ENCODE measurements around the gene SEC61A2.
"Not testable (repeated sequence)": the region's sequence is repeated elsewhere in the genome, so short reads cannot be mapped to it uniquely, and the experiment has no call there.

Gene SEC61A2

DNA sequence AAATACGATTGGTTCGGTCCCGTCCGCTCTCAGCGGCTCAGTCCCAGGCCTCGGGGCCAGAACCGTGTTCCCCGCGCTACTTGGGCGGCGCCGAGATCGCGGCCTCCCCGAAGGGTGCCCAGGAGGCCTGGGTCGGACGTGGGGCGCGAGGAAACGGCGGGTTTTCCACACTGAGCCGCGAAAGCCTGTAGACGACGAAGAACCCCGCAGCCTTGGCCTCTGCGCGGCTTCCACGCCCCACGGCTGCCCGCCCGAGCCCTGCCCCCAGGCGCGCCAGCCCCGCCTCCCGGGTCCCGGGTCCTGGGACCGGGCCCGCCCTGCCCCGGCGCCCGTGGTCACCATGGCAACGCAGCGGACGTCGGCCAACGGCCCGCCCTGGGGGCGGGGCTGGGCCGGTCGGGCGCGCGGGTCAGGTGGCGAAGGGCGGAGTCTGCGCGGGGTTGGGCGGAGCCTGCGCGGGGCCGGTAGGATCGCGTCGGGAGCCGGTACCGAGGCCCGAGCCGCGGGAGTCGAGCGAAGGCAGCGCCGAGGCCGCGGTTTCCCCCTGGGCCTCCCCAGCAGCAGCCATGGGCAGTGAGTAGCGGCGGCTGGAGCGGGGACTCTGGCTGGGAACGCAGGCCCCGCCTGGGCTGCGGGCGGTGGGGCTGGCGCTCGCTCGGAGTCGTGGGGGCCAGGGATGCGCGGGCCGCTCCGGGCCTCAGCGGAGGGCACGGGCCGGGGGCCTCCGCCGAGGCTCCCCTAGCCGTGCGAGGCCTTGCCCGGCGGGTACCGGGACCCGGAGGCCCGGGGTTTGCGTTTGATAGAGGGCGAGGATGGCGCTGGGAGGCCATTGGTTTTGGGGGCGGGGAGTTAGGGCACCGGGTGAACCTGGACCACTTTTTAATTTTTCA is at the start of gene SEC61A2:
SEC61A2 (plus strand) TSS at position 456 of the 890 bp plus-strand sequence; CDS start at position 567, 111 bp downstream.
- peak; percentile 99 for DNase-seq

DNA sequence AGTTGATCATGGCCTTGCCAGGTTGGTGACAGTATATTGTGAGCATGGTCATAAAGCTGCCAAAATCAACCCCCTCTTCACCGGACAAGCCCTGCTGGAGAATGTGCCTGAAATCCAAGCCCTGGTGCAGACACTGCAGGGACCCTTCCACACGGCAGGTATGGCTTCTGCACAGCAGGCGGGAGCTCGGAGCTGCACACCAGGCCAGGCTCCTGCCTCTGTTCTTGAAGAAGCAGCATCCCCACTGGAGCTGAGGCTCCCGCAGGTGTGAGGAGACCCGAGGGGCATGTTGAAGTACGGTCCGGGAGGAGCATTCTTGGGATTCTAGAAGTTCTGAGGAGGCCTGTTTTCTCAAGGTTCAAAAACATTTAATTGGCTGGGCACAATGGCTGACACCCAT is 48.0 kb upstream of the SEC61A2 start:
- no peak for DNase-seq

DNA sequence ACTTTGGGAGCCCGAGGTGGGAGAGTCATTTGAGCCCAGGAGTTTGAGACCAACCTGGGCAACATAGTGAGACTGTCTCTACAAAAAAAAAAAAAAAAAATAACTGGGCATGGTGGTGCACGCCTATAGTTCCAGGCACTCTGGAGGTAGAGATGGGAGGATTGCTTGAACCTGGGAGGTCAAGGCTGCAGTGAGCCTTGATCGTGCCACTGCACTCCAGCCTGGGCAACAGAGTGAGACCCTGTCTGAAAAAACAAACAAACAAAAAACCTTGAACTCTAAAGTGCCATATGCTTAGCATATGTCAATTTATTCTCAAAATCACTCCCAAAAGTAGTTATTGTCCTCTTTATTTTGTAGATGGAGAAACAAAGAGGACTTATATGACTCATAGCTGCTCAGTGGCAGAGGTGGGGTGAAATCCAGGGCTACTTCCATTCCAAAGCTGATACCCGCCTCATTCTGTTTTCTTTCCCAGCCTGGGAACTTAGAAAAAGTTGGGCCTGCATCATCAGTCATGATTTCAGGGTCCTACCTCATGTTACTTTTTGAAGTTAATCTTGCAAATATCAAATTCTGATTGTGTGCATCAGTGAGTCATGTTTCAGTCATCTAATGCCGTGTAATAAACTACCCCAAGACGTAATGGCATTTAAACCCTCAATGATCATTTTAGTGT is 47.5 kb upstream of the SEC61A2 start:
- no peak for DNase-seq

DNA sequence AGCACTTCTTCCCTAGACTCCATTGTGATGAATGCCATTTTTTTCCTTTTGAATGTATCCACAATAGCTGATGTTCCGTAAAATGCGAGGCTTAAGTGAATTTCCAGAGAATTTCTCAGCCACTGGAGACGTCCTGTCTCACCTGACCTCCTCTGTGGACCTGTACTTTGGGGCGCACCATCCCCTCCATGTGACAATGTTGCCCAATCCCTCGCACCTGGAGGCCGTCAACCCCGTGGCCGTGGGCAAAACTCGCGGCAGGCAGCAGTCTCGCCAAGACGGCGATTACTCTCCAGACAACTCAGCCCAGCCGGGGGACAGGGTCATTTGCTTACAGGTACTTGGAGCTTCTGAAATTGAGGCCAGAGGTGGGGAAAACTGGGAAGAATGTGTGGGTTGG is 40.6 kb upstream of the SEC61A2 start:
- no peak for DNase-seq

DNA sequence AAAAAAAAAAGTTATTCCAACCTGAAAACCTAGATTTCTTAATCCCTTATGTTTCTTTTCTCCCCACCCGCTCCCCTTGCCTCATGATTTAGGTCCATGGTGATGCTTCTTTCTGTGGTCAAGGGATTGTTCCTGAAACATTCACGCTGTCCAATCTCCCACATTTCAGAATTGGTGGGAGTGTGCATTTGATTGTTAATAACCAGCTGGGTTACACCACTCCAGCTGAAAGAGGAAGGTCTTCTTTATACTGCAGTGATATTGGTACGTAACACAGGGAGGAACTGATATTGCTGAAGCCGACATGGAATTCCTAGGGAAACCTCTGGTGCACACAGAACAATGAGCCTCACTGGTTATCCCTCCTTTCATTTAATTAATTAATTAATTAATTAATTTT is 38.1 kb upstream of the SEC61A2 start:
- no peak for DNase-seq

DNA sequence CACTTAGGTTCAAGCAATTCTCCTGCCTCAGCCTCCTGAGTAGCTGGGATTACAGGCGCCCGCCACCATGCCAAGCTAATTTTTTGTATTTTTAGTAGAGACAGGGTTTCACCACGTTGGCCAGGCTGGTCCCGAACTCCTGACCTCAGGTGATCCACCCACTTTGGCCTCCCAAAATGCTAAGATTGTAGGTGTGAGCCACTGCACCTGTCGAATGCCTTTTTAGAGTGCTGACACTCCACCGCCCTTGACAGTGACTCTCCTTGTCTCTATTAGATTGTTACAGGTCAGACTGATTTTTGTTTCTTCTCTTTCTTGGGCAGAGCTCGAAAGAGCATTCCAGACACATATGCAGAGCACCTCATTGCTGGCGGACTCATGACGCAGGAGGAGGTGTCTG is 32.1 kb upstream of the SEC61A2 start:
- DNase-seq = not testable (repeated sequence)

DNA sequence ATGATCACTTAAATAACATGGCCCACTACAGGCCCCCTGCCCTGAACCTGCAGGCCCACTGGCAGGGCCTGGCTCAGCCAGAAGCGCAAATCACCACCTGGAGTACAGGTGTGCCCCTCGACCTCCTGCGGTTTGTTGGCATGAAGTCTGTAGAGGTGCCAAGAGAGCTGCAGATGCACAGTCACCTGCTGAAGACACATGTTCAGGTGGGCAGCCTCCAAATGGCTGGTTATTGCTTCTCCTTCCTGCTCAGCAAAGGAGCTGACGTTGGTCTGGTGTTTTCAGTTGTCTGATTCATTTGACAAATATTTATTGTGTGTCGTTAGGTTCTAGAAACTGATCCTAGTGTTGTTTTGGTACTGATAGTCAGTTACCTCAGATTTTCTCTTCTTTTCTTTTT is 31.7 kb upstream of the SEC61A2 start:
- no peak for DNase-seq

DNA sequence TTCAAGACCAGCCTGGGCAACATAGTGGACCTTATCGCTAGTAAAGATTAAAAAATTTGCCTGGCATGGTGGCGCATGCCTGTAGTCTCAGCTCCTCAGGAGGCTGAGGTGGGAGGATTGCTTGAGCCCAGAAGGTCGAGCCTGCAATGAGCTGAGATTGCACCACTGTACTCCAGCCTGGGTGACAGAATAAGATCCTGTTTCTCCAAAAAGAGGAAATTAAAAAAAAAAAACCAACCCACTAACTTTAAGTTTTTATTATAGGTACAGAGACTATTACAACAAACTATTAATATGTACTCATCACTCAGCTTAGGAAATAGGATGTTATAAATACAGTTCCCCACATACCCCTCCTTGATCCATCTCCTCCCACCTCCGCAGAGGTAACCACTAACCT is 30.5 kb upstream of the SEC61A2 start:
- DNase-seq = no peak

DNA sequence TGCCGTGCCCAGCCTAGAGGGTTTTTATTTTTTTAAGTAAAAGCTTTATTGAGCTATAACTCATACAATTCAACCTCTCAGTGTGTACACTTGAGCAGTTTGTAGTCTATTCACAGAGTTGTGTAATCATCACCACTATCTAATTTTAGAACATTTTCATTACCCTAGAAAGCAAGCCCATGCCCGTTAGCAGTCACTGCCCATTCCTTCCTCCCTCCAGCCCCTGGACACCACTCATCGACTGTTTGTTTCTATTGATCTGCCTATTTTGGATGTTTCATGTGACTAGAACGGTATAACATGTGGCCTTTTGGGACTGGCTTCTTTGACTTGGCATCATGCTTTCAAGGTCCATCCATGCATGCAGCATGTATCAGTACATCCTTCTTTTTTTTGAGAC is 25.7 kb upstream of the SEC61A2 start:
- no peak for DNase-seq

DNA sequence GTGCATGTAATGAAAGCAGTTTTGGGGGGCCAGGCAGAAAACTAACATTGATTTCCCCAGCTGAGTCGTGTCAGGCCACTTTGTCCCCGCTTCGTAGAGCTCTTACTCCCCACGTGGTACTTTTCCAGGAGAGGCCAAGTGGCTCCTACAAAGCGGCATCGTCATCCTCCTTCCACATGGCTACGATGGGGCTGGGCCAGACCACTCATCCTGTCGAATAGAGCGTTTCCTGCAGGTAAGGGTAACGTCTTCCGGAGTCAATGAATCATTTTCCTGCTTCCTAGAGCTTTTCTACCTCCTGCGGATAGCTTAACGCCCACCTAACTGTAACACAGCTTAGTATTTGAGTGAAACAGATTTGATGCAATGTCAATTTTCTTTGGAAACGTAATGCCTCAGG is 21.7 kb upstream of the SEC61A2 start:
- no peak for DNase-seq

DNA sequence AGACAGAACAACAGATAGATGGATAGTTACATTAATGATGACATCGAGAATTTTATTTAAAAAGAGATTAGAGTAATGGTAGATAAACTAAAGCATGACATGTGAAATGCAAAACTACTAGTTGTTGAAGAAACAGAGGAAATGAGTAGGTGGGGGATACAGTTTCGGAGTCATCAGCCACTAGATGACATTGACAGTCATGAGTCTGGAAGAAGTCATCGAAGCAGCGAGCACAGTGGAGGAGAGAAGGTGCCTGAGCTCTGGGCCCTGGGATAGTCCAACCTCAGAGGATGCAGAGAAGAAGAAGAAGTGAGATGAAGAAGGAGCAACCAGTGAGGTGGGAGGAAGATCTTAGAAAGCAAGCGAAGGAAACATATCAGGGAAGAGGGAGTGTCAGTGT is 20.2 kb upstream of the SEC61A2 start:
- no peak for DNase-seq

DNA sequence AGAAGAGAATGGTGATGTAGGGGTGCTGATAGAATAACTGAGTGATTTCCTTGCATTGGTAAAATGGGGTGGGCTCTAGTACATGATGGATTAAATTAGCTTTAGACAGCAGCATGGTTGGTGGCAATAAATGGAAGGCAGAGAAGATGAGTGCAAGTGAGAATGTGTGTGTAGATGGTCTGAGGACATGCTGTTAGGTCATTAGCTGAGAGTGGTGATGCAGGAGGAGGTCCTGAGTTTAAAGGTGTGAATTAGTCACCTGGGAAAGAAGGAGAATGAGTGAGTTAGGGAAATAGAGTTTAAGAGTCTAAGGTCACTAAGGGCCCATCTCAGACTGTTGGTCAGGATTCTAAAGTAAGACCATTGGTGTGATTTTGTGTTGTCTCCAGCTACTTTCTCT is 17.9 kb upstream of the SEC61A2 start:
- no peak for DNase-seq

DNA sequence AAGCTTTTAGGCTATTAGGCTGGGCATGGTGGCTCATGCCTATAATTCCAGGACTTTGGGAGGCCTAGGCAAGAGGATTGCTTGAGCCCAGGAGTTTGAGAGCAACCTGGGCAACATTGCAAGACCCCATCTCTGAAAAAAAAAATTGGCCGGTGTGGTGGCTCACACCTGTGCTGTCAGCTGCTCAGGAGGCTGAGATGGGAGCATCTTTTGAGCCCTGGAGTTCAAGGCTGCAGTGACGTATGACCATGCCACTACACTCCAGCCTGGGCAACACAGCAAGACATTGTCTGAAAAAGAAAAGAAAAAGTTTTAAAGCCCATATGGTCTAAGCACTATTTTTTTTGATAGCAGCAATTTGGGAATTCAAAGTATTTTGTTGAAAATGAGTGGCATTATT is 15.8 kb upstream of the SEC61A2 start:
- DNase-seq = no peak

DNA sequence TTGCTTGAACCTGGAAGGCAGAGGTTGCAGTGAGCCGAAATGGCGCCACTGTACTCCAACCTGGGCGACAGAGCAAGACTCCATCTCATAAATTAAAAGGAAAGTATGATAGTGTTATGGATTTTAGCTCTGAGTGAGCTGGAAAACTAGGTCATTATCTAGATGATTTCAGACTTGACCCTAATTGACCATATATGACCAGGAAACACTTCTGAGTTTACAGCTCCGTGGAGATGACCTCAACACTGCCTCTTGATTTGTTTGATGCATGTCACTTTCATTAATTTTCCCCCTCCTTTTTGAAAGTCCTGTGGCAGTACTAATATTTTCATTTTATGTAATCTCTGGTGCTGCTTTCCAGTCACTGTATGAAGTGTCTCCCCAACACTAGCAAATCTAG is 7.8 kb upstream of the SEC61A2 start:
- DNase-seq = no peak

DNA sequence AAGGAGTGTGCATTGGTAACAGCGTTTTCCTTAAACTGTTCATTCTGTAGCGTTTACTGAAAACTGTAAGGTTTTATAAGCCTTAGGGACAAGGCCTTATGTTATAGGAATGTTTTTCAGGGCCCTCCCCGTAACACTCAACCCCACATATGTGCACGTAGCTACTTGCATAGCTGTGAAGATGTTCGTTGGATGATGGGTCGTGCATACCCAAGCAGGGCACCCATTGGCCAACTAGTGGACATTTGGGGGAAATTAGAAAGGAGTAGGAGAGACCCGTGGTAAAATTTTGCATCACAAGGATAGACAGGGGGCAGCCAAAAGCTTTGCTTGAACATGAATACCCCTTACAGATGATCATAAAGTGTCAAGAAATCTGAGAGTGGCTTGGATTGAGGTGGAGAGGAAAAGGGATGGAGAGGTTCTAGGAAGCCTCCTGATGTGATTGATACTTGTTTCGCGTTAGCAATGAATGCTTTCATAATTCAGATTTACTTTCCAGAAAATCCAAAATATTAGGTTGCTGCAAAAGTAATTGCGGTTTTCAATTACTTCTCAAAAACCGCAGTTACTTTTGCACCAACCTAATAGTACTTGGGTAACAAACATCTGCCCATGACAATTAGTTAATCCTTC is 878 bp downstream of the SEC61A2 start:
- DNase-seq = peak; percentile 65

DNA sequence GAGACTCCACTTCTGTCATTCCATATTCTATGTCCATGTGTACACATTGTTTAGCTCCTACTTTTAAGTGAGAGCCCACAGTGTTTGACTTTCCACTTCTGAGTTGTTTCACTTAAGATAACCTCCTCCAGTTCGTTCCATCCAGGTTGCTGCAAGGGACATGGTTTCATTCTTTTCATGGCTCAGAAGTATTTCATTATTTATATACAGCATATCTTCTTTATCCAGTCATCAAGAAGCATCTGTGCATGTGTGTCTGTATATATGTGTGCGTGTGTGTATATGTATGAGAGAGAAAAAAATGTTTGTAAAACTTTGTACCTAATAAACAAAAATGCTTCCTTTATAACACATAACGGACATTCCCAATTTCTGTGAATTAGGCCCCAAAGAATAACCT is 6.2 kb downstream of the SEC61A2 start:
- DNase-seq = no peak

DNA sequence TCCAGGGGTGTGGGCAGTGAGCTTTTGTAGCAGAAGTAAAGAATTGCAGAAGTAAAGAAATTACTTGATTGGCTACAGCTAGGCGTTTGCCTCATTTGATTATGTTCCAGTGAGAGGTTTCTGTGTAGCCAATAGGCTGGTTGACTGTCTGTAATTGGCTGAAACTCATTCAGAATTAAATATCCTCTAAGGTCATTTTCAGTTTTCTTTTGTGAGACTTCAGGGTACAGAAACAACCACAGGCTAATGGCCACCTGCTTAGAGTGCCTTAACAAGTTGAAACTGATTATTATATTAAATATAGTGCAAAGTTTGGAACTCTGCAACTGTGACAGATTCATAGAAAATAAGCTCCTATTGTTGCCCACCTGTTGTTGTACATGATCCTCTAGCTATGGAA is 10.6 kb downstream of the SEC61A2 start:
- DNase-seq = no peak

DNA sequence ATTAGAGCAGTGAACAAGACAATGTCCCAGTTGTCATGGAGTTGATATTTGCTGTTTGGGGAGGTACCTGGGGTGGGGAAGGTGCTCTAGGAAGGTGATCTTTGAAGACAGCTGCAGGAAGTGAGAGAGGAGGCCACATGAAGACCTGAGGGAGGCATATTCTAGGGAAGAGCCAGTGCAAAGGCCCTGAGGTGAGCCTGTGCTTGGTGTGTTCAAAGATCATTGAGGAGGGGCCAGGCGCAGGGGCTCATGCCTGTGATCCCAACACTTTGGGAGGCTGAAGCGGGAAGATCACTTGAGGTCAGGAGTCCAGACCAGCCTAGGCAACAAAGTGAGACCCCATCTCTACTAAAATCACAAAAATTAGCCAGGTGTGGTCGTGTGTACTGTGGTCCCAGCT is 15.1 kb downstream of the SEC61A2 start:
- DNase-seq = no peak

DNA sequence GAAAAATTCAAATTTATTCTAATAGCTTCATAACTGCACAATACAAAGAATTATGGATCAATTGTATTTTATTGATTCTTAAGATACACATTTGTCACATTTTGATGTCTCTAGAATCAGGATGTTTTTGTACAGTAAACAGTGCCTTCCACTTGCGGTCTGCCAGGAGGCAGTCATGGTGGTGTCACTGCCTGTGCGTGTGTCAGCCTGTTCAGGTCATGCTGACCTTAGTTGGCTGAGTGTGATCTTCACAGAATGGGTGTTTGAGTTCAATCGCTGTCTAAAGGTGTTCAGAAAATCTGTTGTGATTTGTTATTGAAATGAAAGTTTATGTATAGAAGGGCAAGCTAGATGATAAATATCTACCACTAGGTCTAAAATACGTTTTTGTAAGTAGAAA is 20.7 kb downstream of the SEC61A2 start:
- DNase-seq = no peak

DNA sequence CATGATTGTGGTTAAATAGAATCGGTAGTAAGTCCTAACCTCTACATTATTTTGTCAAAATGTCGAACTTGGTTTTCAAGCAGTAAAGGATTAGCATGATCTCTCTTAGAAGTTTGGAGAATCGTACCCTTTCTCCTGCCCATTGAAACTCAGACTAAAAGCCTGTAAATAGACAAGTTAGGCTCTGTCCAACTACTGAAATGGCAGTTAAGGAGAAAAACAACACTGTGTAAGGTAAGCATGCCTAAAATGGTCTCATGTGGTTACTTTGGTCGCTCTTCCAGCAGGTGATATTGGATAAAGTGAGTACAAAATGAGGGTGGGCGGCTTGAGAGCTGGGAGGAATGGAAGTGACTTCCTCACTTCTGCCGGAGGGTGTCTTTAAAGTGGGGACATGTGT is 25.0 kb downstream of the SEC61A2 start:
- DNase-seq = no peak

DNA sequence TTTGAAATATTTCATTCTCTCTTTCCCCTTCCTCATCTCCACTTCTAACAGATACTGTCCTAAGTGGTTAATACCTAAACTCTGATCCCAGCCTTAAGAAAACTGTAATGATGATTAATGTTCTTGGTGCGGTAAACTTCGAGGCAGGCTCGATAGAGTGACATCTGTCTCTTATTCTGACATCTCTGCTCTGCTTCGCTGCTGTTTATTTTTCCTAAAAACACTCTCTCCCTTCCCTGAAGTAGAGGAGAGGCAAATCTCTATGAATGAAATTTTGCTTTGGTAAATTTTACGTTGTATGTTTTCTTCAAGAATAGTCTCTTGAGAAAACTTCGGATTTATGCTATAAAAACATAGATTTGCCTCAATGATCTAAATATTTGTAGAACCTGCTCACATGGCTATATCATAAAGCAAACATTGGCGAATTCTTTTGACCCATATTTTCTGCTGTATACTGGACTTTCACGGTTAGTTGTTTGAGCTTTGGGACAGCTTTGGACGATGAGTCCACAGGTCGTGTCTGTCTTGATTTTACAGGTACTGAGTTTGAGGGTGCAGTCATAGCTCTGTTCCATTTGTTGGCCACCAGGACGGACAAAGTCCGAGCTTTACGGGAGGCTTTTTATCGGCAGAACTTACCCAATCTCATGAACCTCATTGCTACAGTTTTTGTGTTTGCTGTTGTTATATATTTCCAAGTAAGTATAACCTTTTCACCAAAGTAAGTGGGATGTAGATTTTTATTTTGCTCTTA is 27.1 kb downstream of the SEC61A2 start:
- DNase-seq = no peak

DNA sequence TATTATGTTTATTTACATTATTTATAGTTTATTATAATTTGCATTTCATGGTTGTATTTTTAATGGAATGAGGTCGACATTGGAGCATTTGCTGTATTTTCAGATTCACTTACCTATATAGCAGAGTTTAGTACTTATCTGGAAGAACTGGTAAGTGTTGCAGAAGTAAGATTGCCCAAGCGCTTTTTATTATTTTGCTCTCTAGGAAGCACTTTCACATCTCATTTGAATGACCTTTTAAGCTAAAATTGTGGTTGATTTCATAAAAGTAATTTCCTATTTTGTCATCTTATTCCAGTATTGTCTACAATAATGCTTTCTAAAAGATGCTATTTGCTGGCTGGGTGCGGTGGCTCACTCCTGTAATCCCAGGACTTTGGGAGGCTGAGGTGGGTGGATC is 28.6 kb downstream of the SEC61A2 start:
- no peak for DNase-seq

DNA sequence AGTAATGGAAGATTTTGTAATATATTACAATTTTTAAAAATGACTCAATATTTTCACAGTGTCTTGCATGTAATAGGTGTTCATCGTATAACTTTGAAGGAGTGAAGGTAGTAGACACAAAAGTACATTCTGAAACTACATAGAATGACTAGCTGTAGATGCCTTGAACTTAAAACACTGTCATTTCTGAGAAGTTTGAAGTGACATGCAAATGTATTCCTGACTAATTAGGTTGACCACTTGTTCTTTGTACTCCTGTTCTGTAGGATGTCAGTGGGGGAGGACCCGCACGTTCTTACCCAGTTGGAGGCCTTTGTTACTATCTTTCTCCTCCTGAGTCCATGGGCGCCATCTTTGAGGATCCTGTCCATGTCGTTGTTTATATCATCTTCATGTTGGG is 31.2 kb downstream of the SEC61A2 start:
- no peak for DNase-seq
